HepG2 (cell line): Measurements from ENCODE around the gene CCSER1. TPM values are rescaled to one million over a fixed set of nuclear protein-coding genes. Genes with fewer than 3 reads are reported as not detected.
"Not testable (repeated sequence)": the region's sequence is repeated elsewhere in the genome, so short reads cannot be mapped to it uniquely, and the experiment has no call there.

Source experiments
- ATAC-seq: fragments of 200-7000 bp; cut with Tn5 transposase; 3 replicates; pipeline ENCODE4 v1.9.1; 2020; ENCODE audit warnings: mild to moderate bottlenecking, moderate library complexity
- BruUV-seq: library from RNA; stranded (reverse); fragments of 400-500 nt; replicated peaks from 2 replicates; lab custom pipeline; 2021; lab: Mats Ljungman, UMichigan
- CTCF ChIA-PET: fragments of 300-600 bp; formaldehyde crosslinking; extraction: SDS; loops from one replicate; lab custom pipeline; 2021; ENCODE audit warnings: low total read pairs, inconsistent platforms, low intra/inter-chr PET ratio; lab: Yijun Ruan, JAX
- POLR2A ChIA-PET: fragments of 350-600 bp; sonication (Branson Sonifier 250); formaldehyde crosslinking; loops from one replicate; lab custom pipeline; 2020; ENCODE audit warnings: antibody characterized with exemption, inconsistent platforms; lab: Yijun Ruan, JAX
- DNase-seq: peaks from one replicate; pipeline ENCODE4 v3.0.0-alpha.2; 2015; ENCODE audit warnings: low spot score
- FAIRE-seq: peaks from 3 replicates; lab custom pipeline; 2011; peaks lifted over from hg19 to GRCh38; lab: Jason Lieb, UNC
- H2AFZ ChIP-seq: one replicate; pipeline ENCODE4 v1.6.1; 2011; ENCODE audit warnings: low read length, inconsistent platforms
- H3K27ac ChIP-seq: fragments of 300-600 bp; 3 replicates; pipeline ENCODE4 v1.8.0; 2011; ENCODE audit warnings: mixed run types, mild to moderate bottlenecking, mixed read lengths, low read length, inconsistent platforms; ENCODE audit not compliant: insufficient read depth; ENCODE audit errors: extremely low read length
- H3K27me3 ChIP-seq, 2 experiments: fragments of 200-600 bp in 1 of 2; 2 replicates in 1 of 2; 3 replicates in 1 of 2; pipeline versions ENCODE4 v1.6.0 to v1.8.0; 2011; ENCODE audit warnings: low read length in 2 of 2, mild to moderate bottlenecking in 2 of 2, moderate library complexity in 2 of 2, inconsistent platforms in 1 of 2; ENCODE audit not compliant: insufficient read depth in 2 of 2, control insufficient read depth in 1 of 2
- H3K36me3 ChIP-seq, 2 experiments: fragments of 200-600 bp in 1 of 2; replicated peaks in 1 of 2; 2 replicates in 1 of 2; 3 replicates in 1 of 2; pipeline versions ENCODE4 v1.5.1 to v1.8.0; 2011; ENCODE audit warnings: low read length in 2 of 2, inconsistent platforms in 1 of 2; ENCODE audit not compliant: insufficient read depth in 2 of 2, control insufficient read depth in 1 of 2
- H3K4me1 ChIP-seq: 2 replicates; pipeline ENCODE4 v1.5.1; 2012; ENCODE audit warnings: low read length, inconsistent platforms; ENCODE audit not compliant: insufficient read depth
- H3K4me2 ChIP-seq: 2 replicates; pipeline ENCODE4 v1.6.0; 2011; ENCODE audit warnings: low read depth, low read length, inconsistent platforms
- H3K4me3 ChIP-seq, 3 experiments: fragments of 200-600 bp in 1 of 3; sonication (generic), shearing (Covaris generic) in 1 of 3; replicated peaks in 1 of 3; 2 replicates each; pipeline ENCODE4 v1.5.1; 2011 to 2016; ENCODE audit warnings: low read length in 3 of 3, inconsistent platforms in 2 of 3, low read depth in 2 of 3, mild to moderate bottlenecking in 2 of 3, control low read depth in 1 of 3, mixed read lengths in 1 of 3; ENCODE audit not compliant: insufficient read depth in 1 of 3
- H3K79me2 ChIP-seq: one replicate; pipeline ENCODE4 v1.6.1; 2011; ENCODE audit warnings: low read length, inconsistent platforms; ENCODE audit not compliant: insufficient read depth
- H3K9ac ChIP-seq: 2 replicates; pipeline ENCODE4 v1.6.0; 2011; ENCODE audit warnings: mild to moderate bottlenecking, low read depth, low read length, inconsistent platforms; ENCODE audit not compliant: insufficient read depth
- H3K9me3 ChIP-seq: 2 replicates; pipeline ENCODE4 v1.5.1; 2012; ENCODE audit warnings: mild to moderate bottlenecking, low read length
- H4K20me1 ChIP-seq: 2 replicates; pipeline ENCODE4 v1.6.0; 2011; ENCODE audit warnings: inconsistent platforms, mild to moderate bottlenecking, low read length, moderate library complexity; ENCODE audit not compliant: insufficient read depth
- FOXA1 ChIP-seq, 2 experiments: fragments of 450-650 bp in 1 of 2; sonication (generic) in 1 of 2; formaldehyde crosslinking in 1 of 2; IDR thresholded peaks; 2 replicates each; pipeline versions ENCODE4 v1.4.0 to v1.6.1; 2016 to 2020; ENCODE audit warnings: missing genetic modification reagents in 1 of 2
- FOXA3 ChIP-seq: IDR thresholded peaks from 2 replicates; pipeline ENCODE4 v1.6.1; 2016; ENCODE audit warnings: missing genetic modification reagents, missing compliant biosample characterization
- GABPB1 ChIP-seq: IDR thresholded peaks from 2 replicates; pipeline ENCODE4 v1.6.1; 2016; ENCODE audit warnings: mild to moderate bottlenecking, missing genetic modification reagents, moderate library complexity, missing compliant biosample characterization
- HNF4A ChIP-seq: sonication (generic); formaldehyde crosslinking; IDR thresholded peaks from 2 replicates; pipeline ENCODE4 v1.4.0; 2020; ENCODE audit warnings: missing genetic modification reagents
- HOXA3 ChIP-seq: sonication (generic); formaldehyde crosslinking; IDR thresholded peaks from 2 replicates; pipeline ENCODE4 v1.5.0; 2020; ENCODE audit warnings: missing genetic modification reagents
- STAG1 ChIP-seq: sonication (generic); formaldehyde crosslinking; IDR thresholded peaks from 2 replicates; pipeline ENCODE4 v1.4.0; 2020; ENCODE audit warnings: missing genetic modification reagents
- WGBS: methylation state at CpG from one replicate; pipeline ENCODE4 v1.1.6; 2017; ENCODE audit warnings: low lambda C conversion rate; 5-methylcytosine and 5-hydroxymethylcytosine counted together
- in situ Hi-C: cut with HindIII; loops from 2 replicates; pipeline ENCODE4 v1.10.0; 2017; ENCODE audit warnings: low pct_unique_long_range_greater_than_20kb; ENCODE audit not compliant: extremely low pct_ligation_motif_present
- intact Hi-C: fragments of 100-400 bp; cut with micrococcal nuclease; formaldehyde crosslinking; loops from one replicate; pipeline ENCODE4 v1.10.0; 2022; ENCODE audit not compliant: unreplicated experiment
- polyA plus RNA-seq, 8 experiments: library from polyadenylated mRNA; depleted of rRNA in 3 of 8; stranded (reverse) in 7 of 8; unstranded in 1 of 8; fragments of >200 nt; fragmentation: Illumina TruSeq in 4 of 8; extraction: Trizol in 4 of 8; gene quantifications; 2 replicates each; pipeline versions ENCODE4 v1.2.1 to v1.2.3, GENCODE V29; 2011 to 2016; ENCODE audit warnings: low read depth in 4 of 8, missing spikeins in 1 of 8, mixed read lengths in 1 of 8; ENCODE audit not compliant: insufficient read depth in 1 of 8
- total RNA-seq, 5 experiments: library from RNA; depleted of rRNA; stranded (reverse); fragments of >200 nt; fragmentation: Illumina TruSeq; extraction: Trizol; gene quantifications; 2 replicates each; pipeline ENCODE4 v1.2.3, GENCODE V29; 2016; ENCODE audit warnings: low read depth in 1 of 5
- TF ChIP-seq, protein P1 (sequence below): sonication (generic); formaldehyde crosslinking; IDR thresholded peaks from 2 replicates; pipeline ENCODE4 v1.4.0; 2020; ENCODE audit warnings: missing genetic modification reagents, borderline replicate concordance
- TF ChIP-seq, protein P2 (sequence below): sonication (generic); formaldehyde crosslinking; conservative IDR thresholded peaks from 2 replicates; pipeline ENCODE4 v1.4.0; 2020; ENCODE audit warnings: mild to moderate bottlenecking, missing genetic modification reagents, moderate library complexity
- TF ChIP-seq, protein P3 (sequence below): IDR thresholded peaks from 2 replicates; pipeline ENCODE4 v1.4.0; 2020; ENCODE audit warnings: mild to moderate bottlenecking, missing genetic modification reagents
- TF ChIP-seq, protein P4 (sequence below): IDR thresholded peaks from 2 replicates; pipeline ENCODE4 v1.6.1; 2016; ENCODE audit warnings: mild to moderate bottlenecking

The CCSER1 gene
- total and polyA plus RNA-seq, 2 of the 13 experiments (the other 11 are each of a cell fraction or from before 2014, with no cell fraction given), result not detected

DNA sequence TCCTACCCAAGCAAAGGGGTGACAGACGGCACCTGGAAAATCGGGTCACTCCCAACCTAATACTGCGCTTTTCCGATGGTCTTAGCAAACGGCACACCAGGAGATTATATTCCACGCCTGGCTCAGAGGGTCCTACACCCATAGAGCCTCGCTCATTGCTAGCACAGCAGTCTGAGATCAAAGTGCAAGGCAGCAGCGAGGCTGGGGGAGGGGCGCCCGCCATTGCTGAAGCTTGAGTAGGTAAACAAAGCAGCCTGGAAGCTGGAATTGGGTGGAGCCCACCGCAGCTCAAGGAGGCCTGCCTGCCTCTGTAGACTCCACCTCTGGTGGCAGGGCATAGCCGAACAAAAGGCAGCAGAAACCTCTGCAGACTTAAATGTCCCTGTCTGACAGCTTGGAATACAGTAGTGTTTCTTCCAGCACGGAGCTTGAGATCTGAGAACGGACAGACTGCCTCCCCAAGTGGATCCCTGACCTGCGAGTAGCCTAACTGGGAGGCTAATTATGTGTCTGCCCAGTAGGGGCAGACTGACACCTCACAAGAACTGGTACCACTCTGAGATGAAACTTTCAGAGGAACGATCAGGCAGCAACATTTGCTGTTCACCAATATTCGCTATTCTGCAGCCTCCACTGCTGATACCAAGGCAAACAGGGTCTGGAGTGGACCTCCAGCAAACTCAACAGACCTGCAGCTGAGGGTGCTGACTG lies 784.7 kb downstream of the CCSER1 start:
- H2AFZ ChIP-seq; H3K27me3 ChIP-seq; H3K27ac ChIP-seq; H3K4me3 ChIP-seq; H3K36me3 ChIP-seq; H3K9ac ChIP-seq; H3K9me3 ChIP-seq; H3K4me1 ChIP-seq; in situ Hi-C loops; BruUV-seq; H3K79me2 ChIP-seq; intact Hi-C loops; POLR2A ChIA-PET; FAIRE-seq; H4K20me1 ChIP-seq; CTCF ChIA-PET; TF ChIP-seq FOXA1 (IDR thresholded peaks at IDR 0.05): not testable (repeated sequence)
- ATAC-seq, result peak; percentile 84
- 33% methylated on average over 5 of the region's 17 CpGs for WGBS
- peak overlapping the region; percentile 34 for H3K4me2 ChIP-seq
- DNase-seq, result peak; percentile 1
- 0 out of 2 replicates have a peak, but pooled peaks have one; percentile 8 for TF ChIP-seq HOXA3 (CRISPR knock-in tag)
- peak; percentile 66 for TF ChIP-seq HNF4A (CRISPR knock-in tag)
- TF ChIP-seq STAG1 (CRISPR knock-in tag), result peak; percentile 30; the same call in 1 of the 2 replicates
- TF ChIP-seq, protein P1, sequence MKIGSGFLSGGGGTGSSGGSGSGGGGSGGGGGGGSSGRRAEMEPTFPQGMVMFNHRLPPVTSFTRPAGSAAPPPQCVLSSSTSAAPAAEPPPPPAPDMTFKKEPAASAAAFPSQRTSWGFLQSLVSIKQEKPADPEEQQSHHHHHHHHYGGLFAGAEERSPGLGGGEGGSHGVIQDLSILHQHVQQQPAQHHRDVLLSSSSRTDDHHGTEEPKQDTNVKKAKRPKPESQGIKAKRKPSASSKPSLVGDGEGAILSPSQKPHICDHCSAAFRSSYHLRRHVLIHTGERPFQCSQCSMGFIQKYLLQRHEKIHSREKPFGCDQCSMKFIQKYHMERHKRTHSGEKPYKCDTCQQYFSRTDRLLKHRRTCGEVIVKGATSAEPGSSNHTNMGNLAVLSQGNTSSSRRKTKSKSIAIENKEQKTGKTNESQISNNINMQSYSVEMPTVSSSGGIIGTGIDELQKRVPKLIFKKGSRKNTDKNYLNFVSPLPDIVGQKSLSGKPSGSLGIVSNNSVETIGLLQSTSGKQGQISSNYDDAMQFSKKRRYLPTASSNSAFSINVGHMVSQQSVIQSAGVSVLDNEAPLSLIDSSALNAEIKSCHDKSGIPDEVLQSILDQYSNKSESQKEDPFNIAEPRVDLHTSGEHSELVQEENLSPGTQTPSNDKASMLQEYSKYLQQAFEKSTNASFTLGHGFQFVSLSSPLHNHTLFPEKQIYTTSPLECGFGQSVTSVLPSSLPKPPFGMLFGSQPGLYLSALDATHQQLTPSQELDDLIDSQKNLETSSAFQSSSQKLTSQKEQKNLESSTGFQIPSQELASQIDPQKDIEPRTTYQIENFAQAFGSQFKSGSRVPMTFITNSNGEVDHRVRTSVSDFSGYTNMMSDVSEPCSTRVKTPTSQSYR (CRISPR knock-in tag), result peak; percentile 94
- TF ChIP-seq, protein P2, sequence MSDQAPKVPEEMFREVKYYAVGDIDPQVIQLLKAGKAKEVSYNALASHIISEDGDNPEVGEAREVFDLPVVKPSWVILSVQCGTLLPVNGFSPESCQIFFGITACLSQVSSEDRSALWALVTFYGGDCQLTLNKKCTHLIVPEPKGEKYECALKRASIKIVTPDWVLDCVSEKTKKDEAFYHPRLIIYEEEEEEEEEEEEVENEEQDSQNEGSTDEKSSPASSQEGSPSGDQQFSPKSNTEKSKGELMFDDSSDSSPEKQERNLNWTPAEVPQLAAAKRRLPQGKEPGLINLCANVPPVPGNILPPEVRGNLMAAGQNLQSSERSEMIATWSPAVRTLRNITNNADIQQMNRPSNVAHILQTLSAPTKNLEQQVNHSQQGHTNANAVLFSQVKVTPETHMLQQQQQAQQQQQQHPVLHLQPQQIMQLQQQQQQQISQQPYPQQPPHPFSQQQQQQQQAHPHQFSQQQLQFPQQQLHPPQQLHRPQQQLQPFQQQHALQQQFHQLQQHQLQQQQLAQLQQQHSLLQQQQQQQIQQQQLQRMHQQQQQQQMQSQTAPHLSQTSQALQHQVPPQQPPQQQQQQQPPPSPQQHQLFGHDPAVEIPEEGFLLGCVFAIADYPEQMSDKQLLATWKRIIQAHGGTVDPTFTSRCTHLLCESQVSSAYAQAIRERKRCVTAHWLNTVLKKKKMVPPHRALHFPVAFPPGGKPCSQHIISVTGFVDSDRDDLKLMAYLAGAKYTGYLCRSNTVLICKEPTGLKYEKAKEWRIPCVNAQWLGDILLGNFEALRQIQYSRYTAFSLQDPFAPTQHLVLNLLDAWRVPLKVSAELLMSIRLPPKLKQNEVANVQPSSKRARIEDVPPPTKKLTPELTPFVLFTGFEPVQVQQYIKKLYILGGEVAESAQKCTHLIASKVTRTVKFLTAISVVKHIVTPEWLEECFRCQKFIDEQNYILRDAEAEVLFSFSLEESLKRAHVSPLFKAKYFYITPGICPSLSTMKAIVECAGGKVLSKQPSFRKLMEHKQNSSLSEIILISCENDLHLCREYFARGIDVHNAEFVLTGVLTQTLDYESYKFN (CRISPR knock-in tag), result peak; percentile 27; the same call in 1 of the 2 replicates
- TF ChIP-seq, protein P3, sequence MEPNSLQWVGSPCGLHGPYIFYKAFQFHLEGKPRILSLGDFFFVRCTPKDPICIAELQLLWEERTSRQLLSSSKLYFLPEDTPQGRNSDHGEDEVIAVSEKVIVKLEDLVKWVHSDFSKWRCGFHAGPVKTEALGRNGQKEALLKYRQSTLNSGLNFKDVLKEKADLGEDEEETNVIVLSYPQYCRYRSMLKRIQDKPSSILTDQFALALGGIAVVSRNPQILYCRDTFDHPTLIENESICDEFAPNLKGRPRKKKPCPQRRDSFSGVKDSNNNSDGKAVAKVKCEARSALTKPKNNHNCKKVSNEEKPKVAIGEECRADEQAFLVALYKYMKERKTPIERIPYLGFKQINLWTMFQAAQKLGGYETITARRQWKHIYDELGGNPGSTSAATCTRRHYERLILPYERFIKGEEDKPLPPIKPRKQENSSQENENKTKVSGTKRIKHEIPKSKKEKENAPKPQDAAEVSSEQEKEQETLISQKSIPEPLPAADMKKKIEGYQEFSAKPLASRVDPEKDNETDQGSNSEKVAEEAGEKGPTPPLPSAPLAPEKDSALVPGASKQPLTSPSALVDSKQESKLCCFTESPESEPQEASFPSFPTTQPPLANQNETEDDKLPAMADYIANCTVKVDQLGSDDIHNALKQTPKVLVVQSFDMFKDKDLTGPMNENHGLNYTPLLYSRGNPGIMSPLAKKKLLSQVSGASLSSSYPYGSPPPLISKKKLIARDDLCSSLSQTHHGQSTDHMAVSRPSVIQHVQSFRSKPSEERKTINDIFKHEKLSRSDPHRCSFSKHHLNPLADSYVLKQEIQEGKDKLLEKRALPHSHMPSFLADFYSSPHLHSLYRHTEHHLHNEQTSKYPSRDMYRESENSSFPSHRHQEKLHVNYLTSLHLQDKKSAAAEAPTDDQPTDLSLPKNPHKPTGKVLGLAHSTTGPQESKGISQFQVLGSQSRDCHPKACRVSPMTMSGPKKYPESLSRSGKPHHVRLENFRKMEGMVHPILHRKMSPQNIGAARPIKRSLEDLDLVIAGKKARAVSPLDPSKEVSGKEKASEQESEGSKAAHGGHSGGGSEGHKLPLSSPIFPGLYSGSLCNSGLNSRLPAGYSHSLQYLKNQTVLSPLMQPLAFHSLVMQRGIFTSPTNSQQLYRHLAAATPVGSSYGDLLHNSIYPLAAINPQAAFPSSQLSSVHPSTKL (CRISPR knock-in tag), result peak; percentile 52; the same call in 1 of the 2 replicates
- TF ChIP-seq FOXA3, result 0 out of 2 replicates have a peak, but pooled peaks have one; percentile 6
- peak; percentile 32; the same call in 1 of the 2 replicates for TF ChIP-seq FOXA1 (CRISPR knock-in tag; IDR thresholded peaks at IDR 0.05)
- TF ChIP-seq, protein P4, sequence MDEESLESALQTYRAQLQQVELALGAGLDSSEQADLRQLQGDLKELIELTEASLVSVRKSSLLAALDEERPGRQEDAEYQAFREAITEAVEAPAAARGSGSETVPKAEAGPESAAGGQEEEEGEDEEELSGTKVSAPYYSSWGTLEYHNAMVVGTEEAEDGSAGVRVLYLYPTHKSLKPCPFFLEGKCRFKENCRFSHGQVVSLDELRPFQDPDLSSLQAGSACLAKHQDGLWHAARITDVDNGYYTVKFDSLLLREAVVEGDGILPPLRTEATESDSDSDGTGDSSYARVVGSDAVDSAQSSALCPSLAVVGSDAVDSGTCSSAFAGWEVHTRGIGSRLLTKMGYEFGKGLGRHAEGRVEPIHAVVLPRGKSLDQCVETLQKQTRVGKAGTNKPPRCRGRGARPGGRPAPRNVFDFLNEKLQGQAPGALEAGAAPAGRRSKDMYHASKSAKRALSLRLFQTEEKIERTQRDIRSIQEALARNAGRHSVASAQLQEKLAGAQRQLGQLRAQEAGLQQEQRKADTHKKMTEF (CRISPR knock-in tag), result peak; percentile 33; the same call in 1 of the 2 replicates
- TF ChIP-seq GABPB1 (CRISPR knock-in tag), result 0 out of 2 replicates have a peak, but pooled peaks have one; percentile 12
